Thyroid gland (tissue), 4 donors: ENCODE results near the gene CUEDC1.

Experiments
- CTCF ChIP-seq, 6 experiments: fragments of 200-600 bp in 3 of 6; fragments of 450-650 bp in 3 of 6; sonication (generic) in 3 of 6; IDR thresholded peaks; one replicate each; pipeline ENCODE4 v1.5.1; 2016 to 2019; ENCODE audit warnings: antibody characterized with exemption in 6 of 6, mild to moderate bottlenecking in 2 of 6, inconsistent platforms in 1 of 6, moderate library complexity in 1 of 6
- POLR2A ChIP-seq, 2 donors: fragments of 450-650 bp; IDR thresholded peaks; one replicate each; pipeline ENCODE4 v1.6.1; 2017; ENCODE audit warnings: antibody characterized with exemption in 2 of 2, mild to moderate bottlenecking in 2 of 2, moderate library complexity in 1 of 2

GRCh38 chr17:57949649-57950048 is 5.6 kb downstream of the CUEDC1 start:
- no peak for TF ChIP-seq CTCF (IDR thresholded peaks at IDR 0.05)
- no peak for TF ChIP-seq POLR2A (IDR thresholded peaks at IDR 0.05)
